ENCODE measurements around the gene THNSL1.

THNSL1 gene

DNA sequence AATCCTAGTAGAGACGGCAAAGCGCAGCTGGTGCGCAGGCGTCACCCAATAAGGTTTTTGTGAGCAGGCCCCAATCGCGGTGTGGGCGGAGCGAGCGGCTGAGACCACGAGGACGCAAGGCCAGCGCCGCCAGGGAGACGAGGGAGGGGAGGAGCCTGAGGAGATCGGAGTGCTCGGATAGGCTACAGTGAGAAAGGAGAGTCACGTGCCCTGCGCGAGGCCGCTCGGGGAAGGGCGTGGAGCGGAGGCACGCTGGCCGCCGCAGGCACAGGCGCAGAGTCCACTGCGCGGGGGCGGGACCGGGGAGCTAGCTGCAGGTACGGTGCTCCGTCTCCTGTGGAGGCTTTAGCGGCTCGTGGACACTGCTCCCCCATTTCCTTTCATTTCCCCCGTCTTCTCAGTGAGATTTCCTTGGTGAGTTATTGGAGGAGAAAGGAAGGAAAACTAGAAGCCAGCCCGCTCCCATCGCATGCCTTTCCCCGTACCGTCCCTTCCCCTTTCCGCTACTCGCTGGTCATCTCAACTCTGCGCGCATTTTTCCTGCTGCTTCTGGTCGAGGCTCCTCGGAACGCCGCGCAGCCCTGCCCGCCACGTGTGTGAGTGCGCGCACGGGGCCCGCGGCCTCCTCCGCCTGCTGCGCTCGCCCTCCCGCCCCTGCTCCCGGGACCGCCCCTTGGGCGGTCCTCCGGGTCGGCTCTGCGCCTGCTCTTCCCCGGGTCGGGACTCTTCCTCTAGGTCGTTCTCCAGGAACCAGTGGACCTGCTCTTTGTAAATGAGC is at the start of gene THNSL1 (continued):
- TF ChIP-seq ZNF837 (tag by site-specific recombination; IDR thresholded peaks at IDR 0.05) (no peak), ZNF292 (tag by site-specific recombination; IDR thresholded peaks at IDR 0.05; ENCODE audit: borderline replicate concordance, low read depth) (no peak), ZNF654 (tag by site-specific recombination; IDR thresholded peaks at IDR 0.05; ENCODE audit: low read depth) (no peak), ZNF239 (tag by site-specific recombination; IDR thresholded peaks at IDR 0.05) (no peak), ZNF426 (tag by site-specific recombination; IDR thresholded peaks at IDR 0.05) (no peak), GLI2 (tag by site-specific recombination; IDR thresholded peaks at IDR 0.05; ENCODE audit: borderline replicate concordance, low read depth) (no peak), ZNF791 (tag by site-specific recombination; IDR thresholded peaks at IDR 0.05) (no peak), PRDM1 (tag by site-specific recombination; IDR thresholded peaks at IDR 0.05) (peak; percentile 74), ZNF157 (tag by site-specific recombination; IDR thresholded peaks at IDR 0.05) (no peak), ZNF350 (tag by site-specific recombination; IDR thresholded peaks at IDR 0.05) (no peak), OSR2 (tag by site-specific recombination; IDR thresholded peaks at IDR 0.05) (peak; percentile 22; the same call in 1 of the 2 replicates), ZNF311 (tag by site-specific recombination; IDR thresholded peaks at IDR 0.05; ENCODE audit: borderline replicate concordance) (no peak), ZNF391 (tag by site-specific recombination; IDR thresholded peaks at IDR 0.05; ENCODE audit: borderline replicate concordance, low read depth) (peak; percentile 94; the same call in 1 of the 2 replicates), ZNF24 (tag by site-specific recombination; IDR thresholded peaks at IDR 0.05) (peak; percentile 86), SP3 (tag by site-specific recombination; IDR thresholded peaks at IDR 0.05) (peak; percentile 87), REPIN1 (tag by site-specific recombination; IDR thresholded peaks at IDR 0.05; ENCODE audit: low read depth) (peak; percentile 84; the same call in 1 of the 2 replicates), ZNF785 (tag by site-specific recombination; IDR thresholded peaks at IDR 0.05) (no peak), IKZF3 (tag by site-specific recombination; IDR thresholded peaks at IDR 0.05) (peak; percentile 70; the same call in 1 of the 2 replicates), ZNF48 (tag by site-specific recombination; IDR thresholded peaks at IDR 0.05) (no peak), RBAK (tag by site-specific recombination; IDR thresholded peaks at IDR 0.05) (peak; percentile 15; the same call in 1 of the 2 replicates), ZNF404 (tag by site-specific recombination; IDR thresholded peaks at IDR 0.05) (no peak), ZNF214 (tag by site-specific recombination; IDR thresholded peaks at IDR 0.05; ENCODE audit: borderline replicate concordance) (no peak), ZFP41 (tag by site-specific recombination; IDR thresholded peaks at IDR 0.05; ENCODE audit: borderline replicate concordance) (no peak), ZNF223 (tag by site-specific recombination; IDR thresholded peaks at IDR 0.05) (0 out of 2 replicates have a peak, but pooled peaks have one; percentile 44), ZNF146 (tag by site-specific recombination; IDR thresholded peaks at IDR 0.05) (0 out of 2 replicates have a peak, but pooled peaks have one; percentile 8), ZNF596 (tag by site-specific recombination; IDR thresholded peaks at IDR 0.05) (peak; percentile 42; the same call in 1 of the 2 replicates)
- TF ChIP-seq, protein P1, sequence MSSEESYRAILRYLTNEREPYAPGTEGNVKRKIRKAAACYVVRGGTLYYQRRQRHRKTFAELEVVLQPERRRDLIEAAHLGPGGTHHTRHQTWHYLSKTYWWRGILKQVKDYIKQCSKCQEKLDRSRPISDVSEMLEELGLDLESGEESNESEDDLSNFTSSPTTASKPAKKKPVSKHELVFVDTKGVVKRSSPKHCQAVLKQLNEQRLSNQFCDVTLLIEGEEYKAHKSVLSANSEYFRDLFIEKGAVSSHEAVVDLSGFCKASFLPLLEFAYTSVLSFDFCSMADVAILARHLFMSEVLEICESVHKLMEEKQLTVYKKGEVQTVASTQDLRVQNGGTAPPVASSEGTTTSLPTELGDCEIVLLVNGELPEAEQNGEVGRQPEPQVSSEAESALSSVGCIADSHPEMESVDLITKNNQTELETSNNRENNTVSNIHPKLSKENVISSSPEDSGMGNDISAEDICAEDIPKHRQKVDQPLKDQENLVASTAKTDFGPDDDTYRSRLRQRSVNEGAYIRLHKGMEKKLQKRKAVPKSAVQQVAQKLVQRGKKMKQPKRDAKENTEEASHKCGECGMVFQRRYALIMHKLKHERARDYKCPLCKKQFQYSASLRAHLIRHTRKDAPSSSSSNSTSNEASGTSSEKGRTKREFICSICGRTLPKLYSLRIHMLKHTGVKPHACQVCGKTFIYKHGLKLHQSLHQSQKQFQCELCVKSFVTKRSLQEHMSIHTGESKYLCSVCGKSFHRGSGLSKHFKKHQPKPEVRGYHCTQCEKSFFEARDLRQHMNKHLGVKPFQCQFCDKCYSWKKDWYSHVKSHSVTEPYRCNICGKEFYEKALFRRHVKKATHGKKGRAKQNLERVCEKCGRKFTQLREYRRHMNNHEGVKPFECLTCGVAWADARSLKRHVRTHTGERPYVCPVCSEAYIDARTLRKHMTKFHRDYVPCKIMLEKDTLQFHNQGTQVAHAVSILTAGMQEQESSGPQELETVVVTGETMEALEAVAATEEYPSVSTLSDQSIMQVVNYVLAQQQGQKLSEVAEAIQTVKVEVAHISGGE (tag by site-specific recombination; conservative IDR thresholded peaks at IDR 0.05; ENCODE audit: low read depth): peak; percentile 56; the same call in 1 of the 2 replicates
- TF ChIP-seq, protein P2, sequence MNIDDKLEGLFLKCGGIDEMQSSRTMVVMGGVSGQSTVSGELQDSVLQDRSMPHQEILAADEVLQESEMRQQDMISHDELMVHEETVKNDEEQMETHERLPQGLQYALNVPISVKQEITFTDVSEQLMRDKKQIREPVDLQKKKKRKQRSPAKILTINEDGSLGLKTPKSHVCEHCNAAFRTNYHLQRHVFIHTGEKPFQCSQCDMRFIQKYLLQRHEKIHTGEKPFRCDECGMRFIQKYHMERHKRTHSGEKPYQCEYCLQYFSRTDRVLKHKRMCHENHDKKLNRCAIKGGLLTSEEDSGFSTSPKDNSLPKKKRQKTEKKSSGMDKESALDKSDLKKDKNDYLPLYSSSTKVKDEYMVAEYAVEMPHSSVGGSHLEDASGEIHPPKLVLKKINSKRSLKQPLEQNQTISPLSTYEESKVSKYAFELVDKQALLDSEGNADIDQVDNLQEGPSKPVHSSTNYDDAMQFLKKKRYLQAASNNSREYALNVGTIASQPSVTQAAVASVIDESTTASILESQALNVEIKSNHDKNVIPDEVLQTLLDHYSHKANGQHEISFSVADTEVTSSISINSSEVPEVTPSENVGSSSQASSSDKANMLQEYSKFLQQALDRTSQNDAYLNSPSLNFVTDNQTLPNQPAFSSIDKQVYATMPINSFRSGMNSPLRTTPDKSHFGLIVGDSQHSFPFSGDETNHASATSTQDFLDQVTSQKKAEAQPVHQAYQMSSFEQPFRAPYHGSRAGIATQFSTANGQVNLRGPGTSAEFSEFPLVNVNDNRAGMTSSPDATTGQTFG (tag by site-specific recombination; IDR thresholded peaks at IDR 0.05; ENCODE audit: borderline replicate concordance): no peak
- TF ChIP-seq, protein P3, sequence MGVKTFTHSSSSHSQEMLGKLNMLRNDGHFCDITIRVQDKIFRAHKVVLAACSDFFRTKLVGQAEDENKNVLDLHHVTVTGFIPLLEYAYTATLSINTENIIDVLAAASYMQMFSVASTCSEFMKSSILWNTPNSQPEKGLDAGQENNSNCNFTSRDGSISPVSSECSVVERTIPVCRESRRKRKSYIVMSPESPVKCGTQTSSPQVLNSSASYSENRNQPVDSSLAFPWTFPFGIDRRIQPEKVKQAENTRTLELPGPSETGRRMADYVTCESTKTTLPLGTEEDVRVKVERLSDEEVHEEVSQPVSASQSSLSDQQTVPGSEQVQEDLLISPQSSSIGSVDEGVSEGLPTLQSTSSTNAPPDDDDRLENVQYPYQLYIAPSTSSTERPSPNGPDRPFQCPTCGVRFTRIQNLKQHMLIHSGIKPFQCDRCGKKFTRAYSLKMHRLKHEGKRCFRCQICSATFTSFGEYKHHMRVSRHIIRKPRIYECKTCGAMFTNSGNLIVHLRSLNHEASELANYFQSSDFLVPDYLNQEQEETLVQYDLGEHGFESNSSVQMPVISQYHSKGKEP (tag by site-specific recombination; IDR thresholded peaks at IDR 0.05): no peak; the same call in 1 of the 2 replicates
- TF ChIP-seq, protein P4, sequence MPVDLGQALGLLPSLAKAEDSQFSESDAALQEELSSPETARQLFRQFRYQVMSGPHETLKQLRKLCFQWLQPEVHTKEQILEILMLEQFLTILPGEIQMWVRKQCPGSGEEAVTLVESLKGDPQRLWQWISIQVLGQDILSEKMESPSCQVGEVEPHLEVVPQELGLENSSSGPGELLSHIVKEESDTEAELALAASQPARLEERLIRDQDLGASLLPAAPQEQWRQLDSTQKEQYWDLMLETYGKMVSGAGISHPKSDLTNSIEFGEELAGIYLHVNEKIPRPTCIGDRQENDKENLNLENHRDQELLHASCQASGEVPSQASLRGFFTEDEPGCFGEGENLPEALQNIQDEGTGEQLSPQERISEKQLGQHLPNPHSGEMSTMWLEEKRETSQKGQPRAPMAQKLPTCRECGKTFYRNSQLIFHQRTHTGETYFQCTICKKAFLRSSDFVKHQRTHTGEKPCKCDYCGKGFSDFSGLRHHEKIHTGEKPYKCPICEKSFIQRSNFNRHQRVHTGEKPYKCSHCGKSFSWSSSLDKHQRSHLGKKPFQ (tag by site-specific recombination; IDR thresholded peaks at IDR 0.05): no peak
